HG03439 (cell line): Measurements from ENCODE around the gene TBC1D10B.
"Not testable (repeated sequence)": the region's sequence is repeated elsewhere in the genome, so short reads cannot be mapped to it uniquely, and the experiment has no call there.

Experiments
- ATAC-seq: cut with Tn5 transposase; IDR thresholded peaks from one replicate; pipeline ENCODE4 v1.9.1; 2021; ENCODE audit warnings: mild to moderate bottlenecking, moderate library complexity; ENCODE audit not compliant: unreplicated experiment

The TBC1D10B gene

DNA sequence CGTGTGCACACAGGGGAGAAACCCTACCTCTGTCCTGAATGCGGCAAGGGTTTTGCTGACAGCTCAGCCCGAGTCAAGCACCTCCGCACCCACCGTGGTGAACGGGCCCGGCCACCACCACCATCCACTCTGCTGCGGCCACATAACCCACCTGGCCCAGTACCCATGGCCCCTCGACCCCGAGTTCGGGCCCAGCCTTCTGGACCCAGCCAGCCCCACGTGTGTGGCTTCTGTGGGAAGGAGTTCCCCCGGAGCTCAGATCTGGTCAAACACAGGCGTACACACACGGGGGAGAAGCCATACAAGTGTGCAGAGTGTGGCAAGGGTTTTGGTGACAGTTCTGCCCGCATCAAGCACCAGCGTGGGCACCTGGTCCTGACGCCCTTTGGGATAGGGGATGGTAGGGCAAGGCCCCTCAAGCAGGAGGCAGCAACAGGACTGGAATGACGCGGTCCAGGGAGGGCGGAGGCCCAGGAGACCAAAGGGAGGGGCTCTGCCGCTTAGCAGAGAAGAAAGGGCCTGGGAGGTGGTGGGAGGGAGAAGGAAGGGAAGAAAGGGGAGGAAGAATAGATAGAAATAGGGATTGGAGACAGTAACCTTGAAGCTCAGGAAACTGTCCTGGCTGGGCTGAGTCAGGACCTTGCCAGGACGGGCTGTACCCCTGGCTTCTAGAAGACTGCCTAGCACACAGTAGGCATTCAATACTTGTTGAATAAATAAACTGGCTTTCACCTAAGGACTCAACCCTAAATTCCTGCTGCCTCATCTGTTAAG lies 28.6 kb upstream of the TBC1D10B start:
- ATAC-seq: no peak

DNA sequence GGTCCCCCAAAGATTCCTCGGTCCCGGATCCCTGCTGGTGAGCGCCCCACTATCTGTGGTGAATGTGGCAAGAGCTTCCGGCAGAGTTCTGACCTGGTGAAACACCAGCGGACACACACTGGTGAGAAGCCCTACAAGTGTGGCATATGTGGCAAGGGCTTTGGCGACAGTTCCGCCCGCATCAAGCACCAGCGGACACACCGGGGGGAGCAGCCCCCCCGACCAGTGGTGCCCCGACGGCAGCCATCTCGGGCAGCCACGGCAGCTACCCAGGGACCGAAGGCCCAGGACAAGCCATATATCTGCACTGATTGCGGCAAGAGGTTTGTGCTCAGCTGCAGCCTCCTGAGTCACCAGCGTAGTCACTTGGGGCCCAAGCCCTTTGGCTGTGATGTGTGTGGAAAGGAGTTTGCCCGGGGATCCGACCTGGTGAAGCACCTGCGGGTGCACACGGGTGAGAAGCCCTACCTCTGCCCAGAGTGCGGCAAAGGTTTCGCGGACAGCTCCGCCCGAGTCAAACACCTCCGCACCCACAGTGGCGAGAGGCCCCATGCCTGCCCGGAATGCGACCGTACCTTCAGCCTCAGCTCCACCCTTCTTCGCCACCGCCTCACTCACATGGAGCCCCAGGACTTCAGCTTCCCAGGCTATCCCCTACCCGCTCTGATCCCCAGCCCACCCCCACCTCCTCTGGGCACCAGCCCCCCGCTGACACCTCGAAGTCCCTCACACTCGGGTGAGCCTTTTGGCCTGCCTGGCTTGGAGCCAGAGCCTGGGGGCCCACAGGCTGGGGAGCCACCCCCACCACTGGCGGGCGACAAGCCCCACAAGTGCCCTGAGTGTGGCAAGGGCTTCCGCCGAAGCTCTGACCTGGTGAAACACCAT lies 27.7 kb upstream of the TBC1D10B start:
- ATAC-seq: no peak

DNA sequence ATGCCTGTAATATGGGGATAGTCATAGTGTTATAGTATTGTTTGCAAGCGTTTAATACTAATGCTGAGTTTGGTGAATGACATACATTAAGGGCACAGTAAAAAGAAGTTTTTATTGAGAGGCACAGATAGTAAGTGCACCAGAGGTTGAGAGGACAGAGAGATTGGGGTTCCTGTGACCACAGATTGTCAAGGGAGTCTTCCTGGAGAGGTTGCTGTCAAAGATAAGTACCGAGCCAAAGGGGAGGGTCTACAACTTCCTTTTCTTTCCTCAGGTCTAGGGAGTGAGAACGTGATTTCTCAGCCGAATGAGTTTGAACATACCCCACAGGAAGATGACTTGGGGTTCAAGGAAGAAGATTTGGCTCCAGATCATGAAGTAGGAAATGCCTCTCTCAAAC lies 26.8 kb upstream of the TBC1D10B start:
- no peak for ATAC-seq

GRCh38 chr16:30396627-30397026 lies 26.3 kb upstream of the TBC1D10B start:
- not testable (repeated sequence) for ATAC-seq

- ATAC-seq: no peak
Observed at GRCh38 chr16:30395992-30396585, 25.8 kb upstream of the TBC1D10B start.

- ATAC-seq: peak; percentile 61
Observed at GRCh38 chr16:30395155-30395991, 25.1 kb upstream of the TBC1D10B start, which contains the start of gene ZNF48. ZNF48 (plus strand) TSS chr16:30395420; CDS start chr16:30395795, 375 bp downstream.

- no peak for ATAC-seq
Observed at GRCh38 chr16:30394592-30395154, 24.4 kb upstream of the TBC1D10B start.

GRCh38 chr16:30383521-30383920 lies 13.2 kb upstream of the TBC1D10B start:
- no peak for ATAC-seq

- ATAC-seq: peak; percentile 28
Observed at GRCh38 chr16:30382111-30382881, 12.0 kb upstream of the TBC1D10B start, which contains the start of gene SEPTIN1. SEPTIN1 (minus strand) TSS chr16:30382561; CDS start chr16:30382542, 19 bp downstream.

- no peak for ATAC-seq
Observed at GRCh38 chr16:30381291-30382041, 11.2 kb upstream of the TBC1D10B start.

DNA sequence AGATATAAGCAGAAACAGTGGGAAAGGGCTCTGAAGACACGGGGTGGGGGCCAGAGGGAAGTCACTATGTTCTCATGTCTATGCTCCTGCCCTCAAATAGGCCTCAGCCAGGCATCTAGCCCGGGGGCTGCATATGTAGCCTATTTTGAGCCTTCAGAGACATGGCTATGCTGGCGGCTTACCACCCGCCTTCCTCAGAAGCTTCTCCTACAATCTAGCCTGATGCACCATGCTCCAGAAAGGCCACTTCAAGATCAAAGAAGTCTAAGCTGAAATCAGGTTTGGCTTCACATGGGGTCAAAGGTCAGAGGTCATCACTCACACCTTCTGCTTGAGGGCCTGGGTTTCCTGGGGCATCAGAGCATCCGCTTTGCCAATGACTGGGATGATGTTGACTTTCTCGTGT lies 10.5 kb upstream of the TBC1D10B start:
- no peak for ATAC-seq

DNA sequence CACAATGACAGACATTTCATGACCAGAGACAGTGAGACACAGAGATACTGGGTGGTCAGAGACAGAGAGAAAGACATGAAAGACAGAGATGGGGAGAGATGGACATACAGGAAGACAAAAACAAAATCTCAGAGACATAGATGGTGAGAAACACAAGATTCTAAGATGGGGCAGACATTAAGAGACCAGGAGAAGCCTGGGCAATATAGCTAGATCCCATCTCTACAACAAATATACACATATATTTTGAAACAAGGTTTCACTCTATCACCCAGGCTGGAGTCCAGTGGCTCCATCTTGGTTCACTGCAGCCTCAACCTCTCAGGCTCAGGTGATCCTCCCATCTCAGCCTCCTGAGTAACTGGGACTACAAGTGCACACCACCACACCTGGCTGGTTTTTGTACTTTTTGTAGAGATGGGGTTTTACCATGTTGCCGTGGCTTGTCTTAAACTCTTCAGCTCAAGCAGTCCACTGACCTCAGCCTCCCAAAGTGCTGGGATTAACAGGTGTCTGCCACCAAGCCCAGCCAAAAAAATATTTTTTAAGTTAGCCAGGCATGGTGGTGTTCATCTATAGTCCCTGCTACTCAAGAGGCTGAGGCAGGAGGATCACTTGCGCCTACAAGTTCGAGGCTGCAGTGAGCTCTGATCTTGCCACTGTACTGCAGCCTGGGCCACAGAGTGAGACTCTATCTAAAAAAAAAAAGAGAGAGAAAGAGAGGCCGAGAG lies 9.9 kb upstream of the TBC1D10B start:
- ATAC-seq: no peak

DNA sequence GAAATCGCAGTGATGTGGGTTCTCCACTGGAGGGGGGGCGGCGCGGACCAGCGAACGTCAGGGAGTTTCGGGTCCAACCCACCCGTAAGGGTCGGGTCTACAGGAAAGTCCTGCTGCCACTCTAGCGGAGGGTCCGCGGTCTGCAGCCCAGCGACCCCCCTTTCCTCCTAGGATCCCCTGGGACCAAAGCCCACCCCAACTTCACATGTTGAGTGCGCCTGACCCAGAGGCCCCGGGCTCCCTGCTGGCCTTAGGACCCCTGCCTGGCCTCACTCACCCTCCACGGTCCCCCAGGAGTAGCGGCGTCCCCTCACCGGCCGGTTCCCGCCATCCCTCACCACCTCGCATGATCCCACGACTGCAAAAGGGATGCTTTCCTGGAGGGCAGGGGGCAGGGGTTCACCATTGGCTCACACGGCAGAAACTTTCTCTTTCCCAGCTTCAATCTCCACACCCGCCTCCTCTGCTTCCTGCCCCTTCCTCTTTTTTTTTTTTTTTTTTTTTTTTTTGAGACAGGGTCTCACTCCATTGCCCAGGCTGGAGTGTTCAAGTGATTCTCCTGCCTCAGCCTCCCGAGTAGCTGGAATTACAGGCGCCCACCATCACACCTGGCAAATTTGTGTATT lies 9.0 kb upstream of the TBC1D10B start:
- ATAC-seq: no peak

DNA sequence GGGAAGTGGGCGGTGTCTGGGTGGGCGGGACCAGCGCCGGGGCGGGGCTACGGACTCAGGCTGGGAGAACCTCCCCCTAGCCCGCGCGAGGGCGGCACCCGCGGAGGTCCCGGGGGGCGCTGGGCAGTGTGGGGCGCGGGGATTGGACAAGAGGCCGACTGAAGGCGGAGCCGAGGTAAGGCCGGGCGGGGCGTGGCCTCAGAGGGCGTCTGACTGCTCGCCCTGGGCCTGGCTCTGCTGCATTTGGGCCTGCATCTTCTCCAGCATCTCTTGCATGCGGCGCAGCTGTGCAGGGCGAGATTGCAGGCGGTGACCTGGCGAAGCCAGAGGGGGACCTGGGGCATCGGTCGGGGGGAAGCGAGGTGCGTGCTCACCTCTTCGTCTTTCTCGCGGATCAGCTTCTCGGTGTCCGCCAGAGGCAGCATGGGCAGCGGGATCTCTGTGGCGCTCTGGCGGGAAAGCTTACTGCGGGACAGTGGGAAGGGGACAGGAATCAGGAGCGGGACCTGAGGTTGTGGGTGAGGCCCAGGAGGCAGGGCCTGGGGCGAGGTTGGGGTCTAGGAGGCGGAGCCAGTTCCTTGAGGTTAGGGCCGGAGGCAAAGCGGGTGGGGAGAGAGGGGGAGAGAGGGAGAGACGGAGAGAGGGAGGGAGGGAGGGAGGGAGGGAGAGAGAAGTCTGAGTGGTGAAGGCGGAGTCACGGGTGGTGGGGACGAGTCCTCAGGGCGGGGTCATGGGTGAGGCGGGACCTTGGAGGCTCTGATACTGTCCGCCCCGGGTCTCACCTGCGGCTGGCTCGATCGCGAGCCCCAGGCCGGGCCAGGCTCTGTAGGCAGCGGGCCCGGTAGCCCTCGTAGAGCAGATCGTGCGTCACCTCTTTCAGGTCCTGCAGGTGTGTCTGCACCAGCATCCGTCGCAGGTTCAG lies 8.2 kb upstream of the TBC1D10B start:
- ATAC-seq: peak; percentile 76

DNA sequence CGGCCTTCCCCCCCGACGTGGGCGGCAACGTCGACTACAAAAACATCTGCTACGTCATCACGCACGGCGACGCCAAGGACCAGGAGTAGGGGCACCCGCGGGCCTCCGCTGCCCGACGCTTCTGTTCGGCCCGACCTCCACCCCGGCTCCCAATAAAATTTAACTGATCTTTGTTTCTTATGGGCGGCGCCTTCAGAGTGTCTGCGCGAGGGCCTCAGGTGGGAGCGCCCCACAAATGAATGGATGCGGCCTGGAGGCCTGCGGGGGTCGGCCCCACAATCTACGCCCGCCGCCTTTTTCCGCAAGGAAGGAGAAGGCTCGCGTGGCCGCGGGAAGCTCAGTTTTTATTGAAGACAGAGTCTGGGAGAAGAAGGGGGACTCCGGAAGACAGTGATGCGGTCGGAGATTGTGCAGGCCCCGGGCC lies 7.5 kb upstream of the TBC1D10B start:
- peak; percentile 50 for ATAC-seq

GRCh38 chr16:30377050-30377811 lies 6.9 kb upstream of the TBC1D10B start:
- ATAC-seq: no peak
